CD8-positive, alpha-beta memory T cell (primary cell): Measurements from ENCODE around the gene LAMA2. TPM values are rescaled to one million over a fixed set of nuclear protein-coding genes. Genes with fewer than 3 reads are reported as not detected.

Experiments used
- CTCF ChIA-PET: fragments of 350-600 bp; sonication (Branson Sonifier 250); formaldehyde crosslinking; loops from one replicate; lab custom pipeline; 2021; ENCODE audit warnings: antibody characterized with exemption; lab: Charles Lee
- POLR2A ChIA-PET: fragments of 350-600 bp; sonication (Branson Sonifier 250); formaldehyde crosslinking; loops from one replicate; lab custom pipeline; 2021; ENCODE audit warnings: antibody characterized with exemption; lab: Charles Lee
- DNase-seq, 5 donors: peaks; one replicate each; pipeline versions ENCODE4 v3.0.0 to v3.0.0-alpha.2; 2020 to 2022; ENCODE audit warnings: mixed read lengths in 1 of 5
- H3K27ac ChIP-seq: one replicate; pipeline ENCODE4 v1.7.0; 2013; ENCODE audit warnings: low read depth, mild to moderate bottlenecking, low read length, moderate library complexity
- H3K27me3 ChIP-seq: 2 replicates; pipeline ENCODE4 v1.7.0; 2013; ENCODE audit warnings: low read length, mild to moderate bottlenecking; ENCODE audit not compliant: insufficient read depth, poor library complexity, severe bottlenecking
- H3K36me3 ChIP-seq: 2 replicates; pipeline ENCODE4 v1.7.0; 2013; ENCODE audit warnings: mild to moderate bottlenecking, low read length, moderate library complexity; ENCODE audit not compliant: insufficient read depth
- H3K4me1 ChIP-seq: 2 replicates; pipeline ENCODE4 v1.7.0; 2013; ENCODE audit warnings: mild to moderate bottlenecking, low read length, moderate library complexity; ENCODE audit not compliant: insufficient read depth
- H3K4me3 ChIP-seq: 2 replicates; pipeline ENCODE4 v1.7.0; 2013; ENCODE audit warnings: mild to moderate bottlenecking, low read length
- H3K9me3 ChIP-seq: 2 replicates; pipeline ENCODE4 v1.7.0; 2013; ENCODE audit warnings: mild to moderate bottlenecking, low read length
- H3K27ac Mint-ChIP-seq, 8 donors: one replicate each; pipeline ENCODE4 v1.8.0; 2020 to 2021; ENCODE audit warnings: mixed read lengths in 8 of 8, mild to moderate bottlenecking in 6 of 8, inconsistent platforms in 3 of 8, moderate library complexity in 3 of 8
- H3K27me3 Mint-ChIP-seq, 2 donors: one replicate each; pipeline ENCODE4 v1.8.0; 2020 to 2021; ENCODE audit warnings: mixed read lengths in 2 of 2, mild to moderate bottlenecking in 1 of 2, moderate library complexity in 1 of 2
- H3K36me3 Mint-ChIP-seq, 3 donors: one replicate each; pipeline ENCODE4 v1.8.0; 2020 to 2021; ENCODE audit warnings: mixed read lengths in 3 of 3, inconsistent platforms in 1 of 3, mild to moderate bottlenecking in 1 of 3
- H3K4me1 Mint-ChIP-seq, 3 donors: one replicate each; pipeline ENCODE4 v1.8.0; 2020 to 2021; ENCODE audit warnings: mixed read lengths in 3 of 3, inconsistent platforms in 1 of 3, mild to moderate bottlenecking in 1 of 3
- H3K4me3 Mint-ChIP-seq, 7 donors: one replicate each; pipeline ENCODE4 v1.8.0; 2020 to 2021; ENCODE audit warnings: mixed read lengths in 7 of 7, mild to moderate bottlenecking in 6 of 7, moderate library complexity in 4 of 7, inconsistent platforms in 2 of 7
- H3K9me3 Mint-ChIP-seq, 5 donors: one replicate each; pipeline ENCODE4 v1.8.0; 2020 to 2022; ENCODE audit warnings: mixed read lengths in 5 of 5, mild to moderate bottlenecking in 3 of 5, moderate library complexity in 2 of 5, inconsistent platforms in 1 of 5
- polyA plus RNA-seq: library from polyadenylated mRNA; unstranded; fragments of 300-500 nt; fragmentation: Illumina TruSeq; gene quantifications from one replicate; pipeline ENCODE4 v1.2.3, GENCODE V29; 2021
- total RNA-seq, 2 experiments: library from RNA; stranded (reverse); gene quantifications; one replicate each; pipeline ENCODE4 v1.2.3, GENCODE V29; 2021

The LAMA2 gene
- total and polyA plus RNA-seq, 3 experiments from 2014 or later = 0.09 to 0.96 (median 0.45) TPM

- Histone ChIP-seq H3K4me3 (no peak overlapping the region), H3K36me3 (no peaks in the 10 kb centered on the region), H3K9me3 (no peaks in the 10 kb centered on the region), H3K27me3 (no peaks in the 10 kb centered on the region), H3K4me1 (no peaks in the 10 kb centered on the region), H3K27ac (no peak overlapping the region)
- Mint-ChIP-seq H3K4me1 (no peaks in the 10 kb centered on the region), H3K36me3 (peaks cover 0 to 11% (median 7%) of the 10 kb centered on the region in 3 donors), H3K27me3 (no peaks in the 10 kb centered on the region), H3K4me3 (no peak overlapping the region), H3K27ac (no peak overlapping the region), H3K9me3 (peaks cover 0 to 3% (median 0%) of the 10 kb centered on the region in 5 donors)
- ChIA-PET POLR2A (no interaction called here), CTCF (no interaction called here)
- DNase-seq = no peak
Observed at GRCh38 chr6:129558248-129558647, 675.3 kb downstream of the LAMA2 start.

DNA sequence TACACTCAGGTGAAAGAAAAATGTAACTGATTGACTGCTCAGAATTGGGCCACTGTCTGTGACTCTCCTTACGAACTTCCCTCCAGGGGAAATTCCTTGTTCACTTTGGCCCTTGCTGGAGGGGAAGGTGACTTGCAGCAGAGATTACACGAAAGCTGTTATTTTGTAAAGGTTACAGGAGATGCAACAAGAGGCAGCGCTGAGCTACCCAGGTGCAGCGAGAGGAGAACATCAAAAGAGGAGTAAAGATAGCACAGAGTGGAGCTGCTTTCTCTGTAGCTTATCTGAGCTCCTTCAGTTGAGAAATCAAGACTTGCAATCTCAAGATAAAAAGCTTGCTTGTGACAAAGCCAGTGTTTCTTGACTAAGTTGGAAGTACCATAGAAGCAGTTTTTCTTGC is 682.4 kb downstream of the LAMA2 start:
- Mint-ChIP-seq H3K4me3 (no peak overlapping the region), H3K27me3 (no peaks in the 10 kb centered on the region), H3K27ac (no peak overlapping the region), H3K9me3 (no peaks in the 10 kb centered on the region), H3K36me3 (peaks cover 1 to 5% (median 4%) of the 10 kb centered on the region in 3 donors), H3K4me1 (no peaks in the 10 kb centered on the region)
- Histone ChIP-seq H3K9me3 (no peaks in the 10 kb centered on the region), H3K27ac (no peak overlapping the region), H3K4me1 (no peaks in the 10 kb centered on the region), H3K36me3 (no peaks in the 10 kb centered on the region), H3K4me3 (no peak overlapping the region), H3K27me3 (no peaks in the 10 kb centered on the region)
- CTCF ChIA-PET = interaction anchor here (1.3 to 1.9 kb wide), 2 partner anchors 12 to 51 kb away, joined by 3 to 4 read pairs; no protein-coding TSS in a partner anchor
- POLR2A ChIA-PET = no interaction called here
- no peak for DNase-seq

- Histone ChIP-seq H3K36me3 (no peaks in the 10 kb centered on the region), H3K4me1 (no peaks in the 10 kb centered on the region), H3K4me3 (no peak overlapping the region), H3K9me3 (no peaks in the 10 kb centered on the region), H3K27me3 (no peaks in the 10 kb centered on the region), H3K27ac (no peak overlapping the region)
- Mint-ChIP-seq H3K27ac (no peak overlapping the region), H3K9me3 (peaks cover 0 to 3% (median under 1%) of the 10 kb centered on the region in 5 donors), H3K27me3 (no peaks in the 10 kb centered on the region), H3K4me3 (no peak overlapping the region), H3K4me1 (no peaks in the 10 kb centered on the region), H3K36me3 (peaks cover 1 to 8% (median 5%) of the 10 kb centered on the region in 3 donors)
- ChIA-PET CTCF (interaction anchor here (1.3 to 1.9 kb wide), 2 partner anchors 12 to 51 kb away, joined by 3 to 4 read pairs; no protein-coding TSS in a partner anchor), POLR2A (no interaction called here)
- no peak for DNase-seq
Observed at GRCh38 chr6:129565811-129566210, 682.9 kb downstream of the LAMA2 start.
